Activated naive CD8-positive, alpha-beta T cell (primary cell): ENCODE data around the gene C2orf76.
"Not testable (repeated sequence)": the region's sequence is repeated elsewhere in the genome, so short reads cannot be mapped to it uniquely, and the experiment has no call there.

Experiments
- H3K27ac Mint-ChIP-seq: one replicate; pipeline ENCODE4 v1.8.0; 2021; ENCODE audit warnings: mixed read lengths
- H3K27me3 Mint-ChIP-seq: one replicate; pipeline ENCODE4 v1.8.0; 2021; ENCODE audit warnings: mixed read lengths
- H3K36me3 Mint-ChIP-seq: one replicate; pipeline ENCODE4 v1.8.0; 2021; ENCODE audit warnings: mixed read lengths
- H3K4me1 Mint-ChIP-seq: one replicate; pipeline ENCODE4 v1.8.0; 2021; ENCODE audit warnings: low read depth, mixed read lengths
- H3K4me3 Mint-ChIP-seq: one replicate; pipeline ENCODE4 v1.8.0; 2021; ENCODE audit warnings: mild to moderate bottlenecking, mixed read lengths
- H3K9me3 Mint-ChIP-seq: one replicate; pipeline ENCODE4 v1.8.0; 2021; ENCODE audit warnings: low read depth, mixed read lengths

Gene C2orf76

DNA sequence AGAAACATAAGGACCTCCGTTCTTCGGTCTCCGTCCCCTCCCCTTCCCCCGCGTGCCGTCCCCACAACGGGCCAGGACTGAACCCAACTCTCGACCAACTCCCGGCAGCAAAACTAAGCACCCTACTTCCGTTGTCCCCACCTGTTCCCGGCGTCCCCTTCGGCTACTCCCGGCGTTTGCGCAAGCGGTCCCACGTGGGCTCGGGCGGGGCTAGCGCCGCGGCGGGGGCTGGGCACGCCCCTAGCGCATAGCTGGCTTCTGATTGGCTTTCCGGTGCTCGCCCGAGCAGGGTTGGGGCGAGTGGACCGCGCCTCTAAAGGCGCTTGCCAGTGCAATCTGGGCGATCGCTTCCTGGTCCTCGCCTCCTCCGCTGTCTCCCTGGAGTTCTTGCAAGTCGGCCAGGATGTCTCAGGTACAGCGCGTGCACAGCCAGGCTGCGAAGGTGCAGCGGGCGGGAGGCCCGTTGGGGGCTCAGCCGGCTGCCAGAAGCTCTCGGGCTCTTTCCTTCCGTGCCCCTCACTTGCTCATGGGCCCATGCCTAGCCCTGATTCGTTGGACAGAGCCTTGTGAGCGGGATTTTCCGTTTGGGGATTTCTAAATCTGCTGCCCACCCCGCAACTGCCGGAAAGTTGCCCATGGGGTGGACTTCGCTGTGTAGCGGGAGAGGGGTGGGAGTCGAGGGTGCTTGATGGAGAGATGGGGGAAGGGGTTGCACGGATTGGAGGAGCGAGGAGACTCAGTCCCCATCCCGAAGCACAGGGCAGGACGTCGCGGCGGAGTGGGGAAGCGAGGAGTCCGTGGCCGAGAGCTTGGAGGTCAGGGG is at the start of gene C2orf76, which contains the start of gene DBI:
Gene C2orf76, minus strand, starts transcription at position 186 of the 823 bp plus-strand sequence. CDS start 26,875 bp downstream, outside the sequence.
Gene DBI, plus strand, starts transcription at position 329 of the 823 bp plus-strand sequence. Its CDS starts 75 bp downstream, at position 404.
- Mint-ChIP-seq H3K27me3 (no peaks in the 10 kb centered on the region), H3K27ac (peak within 1 kb of the TSS; percentile 98), H3K9me3 (no peaks in the 10 kb centered on the region), H3K4me3 (peak within 1 kb of the TSS; percentile 99), H3K4me1 (peaks cover 51% of the 10 kb centered on the region), H3K36me3 (peaks cover 21% of the 10 kb centered on the region)

DNA sequence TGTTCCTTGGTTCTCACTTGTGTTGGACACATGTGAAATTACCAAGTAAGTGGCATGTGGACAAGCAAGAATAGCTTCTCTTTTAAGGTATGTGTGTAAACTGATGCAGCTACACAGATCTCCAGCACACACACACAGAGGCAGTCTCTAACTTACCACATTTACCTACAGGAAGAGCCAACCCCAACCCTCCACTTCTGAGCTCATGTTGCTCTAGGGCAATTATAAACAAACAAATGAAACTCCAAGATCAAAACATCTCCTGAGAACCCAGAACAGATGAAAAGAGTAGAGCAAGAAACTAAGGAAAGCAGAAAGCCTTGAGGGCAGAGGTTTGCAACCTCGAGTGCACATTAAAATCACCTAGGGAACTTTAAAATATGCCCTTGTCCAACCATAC is 49.0 kb upstream of the C2orf76 start:
- no peak overlapping the region for H3K4me3 Mint-ChIP-seq
- H3K36me3 Mint-ChIP-seq = no peaks in the 10 kb centered on the region
- H3K27me3 Mint-ChIP-seq = peaks cover 11% of the 10 kb centered on the region
- H3K27ac Mint-ChIP-seq = no peak overlapping the region
- H3K4me1 Mint-ChIP-seq = peaks cover 3% of the 10 kb centered on the region
- H3K9me3 Mint-ChIP-seq = no peaks in the 10 kb centered on the region

DNA sequence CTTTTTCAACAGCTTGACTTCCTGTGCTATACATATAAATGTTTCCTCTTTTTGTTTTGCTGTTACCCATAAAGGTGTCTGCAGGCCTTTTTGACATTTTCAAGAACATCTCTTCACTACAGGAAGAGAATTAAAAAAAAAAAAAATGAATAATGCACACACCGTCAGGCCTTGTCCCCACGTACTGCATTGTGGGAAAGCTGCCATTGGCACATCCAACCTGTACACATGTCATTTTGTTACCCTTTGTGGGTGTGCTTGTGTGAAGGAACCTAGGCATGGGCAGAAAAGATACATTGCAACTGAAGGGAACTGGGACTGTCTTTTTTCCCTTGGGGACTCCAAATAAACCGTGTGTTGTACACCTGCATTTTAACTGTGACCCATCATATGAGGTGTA is 48.3 kb upstream of the C2orf76 start:
- H3K27me3 Mint-ChIP-seq = peaks cover 9% of the 10 kb centered on the region
- no peak overlapping the region for H3K27ac Mint-ChIP-seq
- no peaks in the 10 kb centered on the region for H3K9me3 Mint-ChIP-seq
- peaks cover 3% of the 10 kb centered on the region for H3K4me1 Mint-ChIP-seq
- no peaks in the 10 kb centered on the region for H3K36me3 Mint-ChIP-seq
- no peak overlapping the region for H3K4me3 Mint-ChIP-seq

DNA sequence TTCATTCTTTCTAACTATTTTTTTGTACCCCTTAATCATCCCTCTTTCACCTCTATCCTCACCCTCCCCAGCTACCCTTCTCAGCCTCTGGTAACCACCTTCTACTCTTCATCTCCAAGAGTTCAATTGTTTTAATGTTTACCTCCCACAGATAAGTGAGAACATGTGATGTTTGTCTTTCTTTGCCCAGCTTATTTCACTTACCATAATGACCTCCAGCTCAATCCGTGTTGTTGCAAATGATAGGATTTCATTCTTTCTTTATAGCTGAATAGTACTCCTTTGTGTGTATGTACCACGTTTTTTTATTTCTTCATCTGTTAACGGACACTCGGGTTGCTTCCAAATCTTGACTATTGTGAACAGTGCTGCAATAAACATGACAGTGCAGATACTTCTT is 42.9 kb upstream of the C2orf76 start:
- Mint-ChIP-seq H3K4me1 (peaks cover 2% of the 10 kb centered on the region), H3K27ac (no peak overlapping the region), H3K27me3 (peaks cover 11% of the 10 kb centered on the region), H3K4me3 (no peak overlapping the region), H3K36me3 (no peaks in the 10 kb centered on the region), H3K9me3 (no peaks in the 10 kb centered on the region)

DNA sequence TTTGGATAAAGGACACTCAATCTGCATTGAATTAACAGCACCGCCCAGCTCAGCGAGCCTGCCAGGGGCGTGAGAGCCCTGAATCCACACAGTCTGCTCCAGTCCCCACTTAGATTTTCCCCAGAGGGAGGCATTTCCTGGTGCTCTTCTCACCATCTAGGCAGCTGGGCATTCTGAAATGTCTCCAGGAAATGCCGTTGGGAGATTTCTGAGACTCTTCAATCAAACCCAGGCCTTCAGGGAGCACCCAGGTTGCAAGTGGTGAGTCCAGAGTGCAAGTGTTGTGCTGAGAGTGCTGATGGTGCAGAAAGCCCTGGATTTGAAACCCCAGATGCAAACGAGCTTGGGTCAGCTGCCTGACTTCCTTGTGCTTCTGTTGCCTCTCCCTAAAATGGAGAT is 41.6 kb upstream of the C2orf76 start:
- Mint-ChIP-seq H3K4me1 (no peaks in the 10 kb centered on the region), H3K27me3 (peaks cover 11% of the 10 kb centered on the region), H3K9me3 (no peaks in the 10 kb centered on the region), H3K36me3 (no peaks in the 10 kb centered on the region), H3K4me3 (no peak overlapping the region), H3K27ac (no peak overlapping the region)

DNA sequence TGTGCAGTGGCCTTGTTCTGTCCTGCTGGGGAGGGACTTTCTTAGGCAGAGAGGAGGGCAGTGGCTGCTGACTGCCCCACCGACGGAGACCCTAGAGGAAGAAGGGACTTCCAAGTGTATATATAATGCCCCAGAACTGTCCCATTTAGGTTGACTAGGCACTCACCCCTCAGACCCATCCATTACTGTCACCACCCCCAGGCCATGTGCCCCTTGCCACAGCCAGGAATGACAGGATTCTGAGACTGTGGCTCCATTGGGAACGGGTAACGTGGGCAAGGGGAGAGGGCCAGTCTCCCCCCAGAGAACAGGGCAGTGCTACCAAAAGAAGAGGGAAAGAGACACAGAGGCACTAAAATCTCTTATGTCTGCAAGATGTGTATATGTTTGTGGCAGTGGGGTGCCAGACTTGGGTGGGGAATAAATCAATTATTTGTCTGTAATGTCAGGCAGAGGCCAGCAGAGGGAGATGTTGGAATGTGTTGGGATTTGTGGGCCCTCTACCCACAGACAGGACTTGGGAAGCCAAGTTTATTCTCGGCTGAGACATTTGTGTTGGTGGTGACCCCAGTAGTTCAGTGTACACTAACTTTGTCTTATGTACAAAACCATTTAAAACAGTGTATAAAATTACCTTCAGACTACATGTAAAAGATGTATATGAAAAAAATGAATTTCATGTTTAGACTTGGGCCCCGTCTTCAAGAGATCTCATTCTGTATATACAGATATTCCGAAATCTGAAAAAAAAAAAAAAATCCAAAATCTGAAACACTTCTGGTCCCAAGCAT is 41.0 kb upstream of the C2orf76 start:
- Mint-ChIP-seq H3K27me3 (peaks cover 11% of the 10 kb centered on the region), H3K4me1 (no peaks in the 10 kb centered on the region), H3K27ac (no peak overlapping the region), H3K4me3 (no peak overlapping the region), H3K9me3 (no peaks in the 10 kb centered on the region), H3K36me3 (no peaks in the 10 kb centered on the region)

DNA sequence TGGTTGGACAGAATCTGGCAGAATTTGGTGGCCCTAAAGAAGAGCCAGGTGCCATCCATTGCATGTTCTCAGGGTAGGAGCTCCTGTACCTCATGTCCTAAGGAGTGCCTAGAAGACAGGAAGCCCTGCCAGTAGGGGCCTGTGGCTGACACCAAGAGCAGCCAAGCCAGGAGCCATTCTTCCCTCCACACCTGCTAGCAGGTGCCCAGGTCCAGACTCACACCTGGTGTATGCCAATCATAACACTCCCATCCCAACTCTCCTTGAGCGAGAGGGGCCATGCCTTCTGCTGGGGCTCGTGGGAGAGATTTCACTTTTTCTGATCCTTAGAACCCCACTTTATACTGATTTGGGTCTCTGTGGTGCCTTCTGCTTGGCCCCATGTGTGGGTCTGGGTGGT is 38.5 kb upstream of the C2orf76 start:
- Mint-ChIP-seq H3K27me3 (peaks cover 8% of the 10 kb centered on the region), H3K27ac (no peak overlapping the region), H3K4me1 (no peaks in the 10 kb centered on the region), H3K36me3 (no peaks in the 10 kb centered on the region), H3K4me3 (no peak overlapping the region), H3K9me3 (no peaks in the 10 kb centered on the region)

DNA sequence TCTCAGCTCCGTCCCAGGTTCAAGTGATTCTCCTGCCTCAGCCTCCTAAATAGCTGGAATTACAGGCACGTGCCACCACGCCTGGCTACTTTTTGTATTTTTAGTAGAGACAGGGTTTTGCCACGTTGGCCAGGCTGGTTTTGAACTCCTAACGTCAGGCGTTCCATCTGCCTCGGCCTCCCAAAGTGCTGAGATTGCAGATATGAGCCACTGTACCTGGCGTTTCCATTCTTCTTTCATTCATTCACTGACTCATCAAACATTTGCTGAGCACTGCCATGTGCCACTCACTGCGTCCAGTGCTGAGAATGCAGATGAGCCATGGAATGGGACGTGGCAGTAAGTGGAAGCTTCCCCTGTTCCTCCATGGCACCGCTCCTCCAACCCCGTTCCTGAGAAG is 37.0 kb upstream of the C2orf76 start:
- not testable (repeated sequence) for H3K9me3 Mint-ChIP-seq, H3K27ac Mint-ChIP-seq, H3K27me3 Mint-ChIP-seq, H3K4me3 Mint-ChIP-seq, H3K4me1 Mint-ChIP-seq, H3K36me3 Mint-ChIP-seq

DNA sequence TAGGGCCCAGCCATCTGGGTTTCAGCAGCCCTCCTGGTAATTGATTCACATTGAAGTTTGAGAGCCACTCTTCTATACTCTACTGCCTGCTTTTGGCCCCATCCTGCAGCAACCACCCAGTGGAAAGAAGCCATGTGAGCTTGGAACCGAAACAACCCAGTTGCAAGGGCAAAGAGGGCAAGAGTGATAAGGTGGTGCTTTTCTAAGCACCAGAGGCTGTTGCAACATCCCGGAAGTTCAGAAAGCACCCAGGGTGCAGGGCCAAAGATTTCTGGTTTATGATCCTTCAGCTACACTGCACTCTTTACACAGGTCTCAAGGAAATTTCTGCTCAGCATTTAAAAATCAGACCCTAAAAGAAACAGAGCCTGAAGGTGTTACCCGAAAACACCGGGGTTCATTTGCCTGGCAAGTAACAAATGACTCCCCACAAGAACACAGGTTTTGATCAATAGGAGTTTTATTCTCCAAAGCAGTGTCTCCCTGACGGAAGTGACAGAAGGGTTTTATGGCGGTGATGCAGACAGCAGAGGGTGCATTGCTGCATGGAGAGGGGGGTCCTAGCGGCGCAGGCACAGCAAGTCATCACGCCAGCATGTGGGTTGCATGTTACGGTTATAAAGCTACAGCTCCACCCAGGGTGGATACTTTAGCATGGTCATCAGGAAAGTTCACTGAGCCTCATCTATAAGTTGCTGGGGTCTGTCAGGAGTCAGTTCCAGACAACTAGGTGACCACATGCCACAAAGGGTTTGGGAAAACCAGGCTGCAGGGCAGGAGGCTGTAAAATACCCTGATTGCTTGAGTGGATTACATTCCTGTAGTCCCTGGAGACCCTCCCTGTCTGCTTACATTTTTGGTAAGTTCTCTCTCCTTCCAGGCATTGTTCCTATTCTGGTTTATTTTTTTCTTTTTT is 36.3 kb upstream of the C2orf76 start:
- Mint-ChIP-seq H3K4me3 (no peak overlapping the region), H3K4me1 (no peaks in the 10 kb centered on the region), H3K36me3 (no peaks in the 10 kb centered on the region), H3K27me3 (peaks cover 4% of the 10 kb centered on the region), H3K9me3 (no peaks in the 10 kb centered on the region), H3K27ac (no peak overlapping the region)

DNA sequence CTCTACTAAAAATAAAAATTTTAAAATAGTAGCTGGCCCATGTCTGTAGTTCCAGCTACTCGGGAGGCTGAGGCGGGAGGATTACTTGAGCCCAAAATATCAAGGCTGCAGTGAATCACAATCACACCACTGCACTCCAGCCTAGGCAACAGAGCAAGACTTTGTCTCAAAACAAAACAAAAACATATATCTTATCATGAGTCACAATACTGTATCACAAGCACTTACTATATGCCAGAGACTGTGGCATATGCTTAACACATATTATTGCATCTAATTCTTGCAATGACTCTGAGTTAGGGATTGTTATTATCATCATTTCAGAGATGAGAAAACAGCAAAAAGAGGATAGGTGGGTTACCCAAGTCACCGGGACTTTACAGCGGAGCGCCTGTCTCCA is 35.5 kb upstream of the C2orf76 start:
- no peaks in the 10 kb centered on the region for H3K4me1 Mint-ChIP-seq
- H3K36me3 Mint-ChIP-seq = no peaks in the 10 kb centered on the region
- H3K27ac Mint-ChIP-seq = no peak overlapping the region
- H3K27me3 Mint-ChIP-seq = peaks cover 2% of the 10 kb centered on the region
- no peak overlapping the region for H3K4me3 Mint-ChIP-seq
- H3K9me3 Mint-ChIP-seq = no peaks in the 10 kb centered on the region

DNA sequence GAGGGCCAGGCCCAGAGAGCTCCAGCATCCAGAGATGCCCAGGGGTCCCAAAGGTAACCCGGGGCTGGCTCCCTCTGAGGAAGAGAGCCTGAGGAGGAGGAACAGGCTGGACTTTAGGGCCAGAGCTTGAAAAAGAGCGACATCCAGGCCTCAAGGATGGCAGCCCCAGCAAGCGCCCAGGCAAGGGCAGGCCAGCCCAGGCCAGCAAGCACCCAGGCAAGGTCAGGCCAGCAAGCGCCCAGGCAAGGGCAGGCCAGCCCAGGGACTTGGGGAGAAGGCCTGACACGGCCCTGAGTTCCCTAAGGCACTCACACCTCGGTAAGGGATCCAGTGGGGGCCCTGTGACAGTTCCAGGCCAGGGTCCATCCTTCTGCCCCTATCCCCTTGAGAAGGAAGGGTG is 30.6 kb upstream of the C2orf76 start:
- H3K4me3 Mint-ChIP-seq = no peak overlapping the region
- H3K9me3 Mint-ChIP-seq = no peaks in the 10 kb centered on the region
- peaks cover 2% of the 10 kb centered on the region for H3K27me3 Mint-ChIP-seq
- H3K36me3 Mint-ChIP-seq = no peaks in the 10 kb centered on the region
- H3K4me1 Mint-ChIP-seq = no peaks in the 10 kb centered on the region
- no peak overlapping the region for H3K27ac Mint-ChIP-seq

DNA sequence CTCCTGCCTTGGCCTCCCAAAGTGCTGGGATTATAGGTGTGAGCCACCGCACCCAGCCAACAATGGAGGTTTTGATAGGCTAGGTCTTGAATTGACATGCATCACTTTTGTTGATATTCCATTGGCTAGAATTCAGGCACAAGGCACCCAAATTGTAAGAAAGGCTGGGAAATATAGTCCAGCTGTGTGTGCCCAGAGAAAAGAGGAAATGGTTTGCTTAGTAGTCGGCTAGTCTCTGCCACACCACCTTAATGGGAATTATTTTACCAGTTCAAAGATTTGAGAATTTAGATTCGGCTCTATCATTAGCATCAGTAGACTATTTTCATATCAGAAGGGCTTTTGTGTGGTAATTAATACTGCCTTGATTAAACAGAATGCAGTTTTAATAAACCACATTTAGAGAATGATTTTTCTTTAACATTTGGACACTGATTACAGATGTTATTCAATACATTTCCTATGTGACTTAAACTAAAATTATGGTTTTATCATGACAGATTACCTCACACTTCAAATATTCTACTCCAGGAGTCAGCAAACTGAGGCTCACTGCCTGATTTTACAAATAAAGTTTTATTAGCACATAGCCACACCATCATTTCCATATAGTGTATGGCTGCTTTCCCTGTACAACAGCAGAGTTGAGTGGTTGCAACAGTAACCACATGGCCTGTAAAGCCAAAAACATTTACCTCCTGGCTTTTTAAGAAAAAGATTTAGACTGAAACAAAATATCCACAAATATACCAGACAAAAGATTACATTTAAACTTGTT is 27.5 kb upstream of the C2orf76 start:
- no peak overlapping the region for H3K27ac Mint-ChIP-seq
- no peak overlapping the region for H3K4me3 Mint-ChIP-seq
- H3K27me3 Mint-ChIP-seq = no peaks in the 10 kb centered on the region
- no peaks in the 10 kb centered on the region for H3K4me1 Mint-ChIP-seq
- H3K9me3 Mint-ChIP-seq = no peaks in the 10 kb centered on the region
- no peaks in the 10 kb centered on the region for H3K36me3 Mint-ChIP-seq

DNA sequence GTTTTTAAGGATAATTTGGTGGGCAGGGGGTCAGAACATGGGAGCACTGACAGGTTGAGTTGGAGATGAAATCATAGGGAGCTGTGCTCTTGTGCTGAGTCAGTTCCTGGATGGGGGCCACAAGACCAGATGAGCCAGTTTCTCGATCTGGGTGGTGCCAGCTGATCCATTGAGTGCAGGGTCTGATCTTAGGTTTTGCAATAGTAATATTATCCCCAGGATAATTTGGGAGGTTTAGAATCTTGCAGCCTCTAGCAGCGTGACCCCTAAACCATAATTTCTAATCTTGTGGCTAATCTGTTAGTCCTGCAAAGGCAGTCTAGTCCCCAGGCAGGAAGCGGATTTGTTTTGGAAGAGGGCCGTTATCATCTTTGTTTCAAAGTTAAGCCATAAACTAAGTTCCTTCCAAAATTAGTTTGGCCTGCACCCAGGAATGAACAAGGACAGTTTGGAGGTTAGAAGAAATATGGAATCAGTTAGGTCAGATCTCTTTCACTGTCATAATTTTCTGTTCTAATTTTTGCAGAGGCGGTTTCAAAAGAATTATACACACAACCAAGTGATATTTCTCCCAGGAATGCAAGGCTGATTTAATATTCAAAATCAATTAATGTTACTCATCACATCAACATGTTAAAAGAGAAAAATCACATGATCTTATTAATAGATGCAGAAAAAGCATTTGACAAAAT is 23.1 kb upstream of the C2orf76 start:
- H3K9me3 Mint-ChIP-seq = no peaks in the 10 kb centered on the region
- H3K4me1 Mint-ChIP-seq = peaks cover 4% of the 10 kb centered on the region
- H3K27ac Mint-ChIP-seq = no peak overlapping the region
- no peaks in the 10 kb centered on the region for H3K27me3 Mint-ChIP-seq
- H3K4me3 Mint-ChIP-seq = no peak overlapping the region
- H3K36me3 Mint-ChIP-seq = no peaks in the 10 kb centered on the region
